ENCODE measurements around the gene NUDT8.
"Not testable (repeated sequence)": the region's sequence is repeated elsewhere in the genome, so short reads cannot be mapped to it uniquely, and the experiment has no call there.

- TF ChIP-seq EZH2phosphoT487 (IDR thresholded peaks at IDR 0.05; ENCODE audit: insufficient read depth, low read depth); EZH2 (IDR thresholded peaks at IDR 0.05; ENCODE audit: insufficient read depth, poor library complexity, severe bottlenecking): not testable (repeated sequence)
Measured at GRCh38 chr11:67588899-67589415, 40.8 kb downstream of the NUDT8 start.
